ENCODE results near the gene MECP2. TPM values are rescaled to one million over a fixed set of nuclear protein-coding genes. Genes with fewer than 3 reads are reported as not detected.

Gene MECP2
- total and polyA plus RNA-seq, 2 of the 13 experiments (the other 11 are each of a cell fraction or from before 2014, with no cell fraction given): 7.9 to 18.1 TPM

DNA sequence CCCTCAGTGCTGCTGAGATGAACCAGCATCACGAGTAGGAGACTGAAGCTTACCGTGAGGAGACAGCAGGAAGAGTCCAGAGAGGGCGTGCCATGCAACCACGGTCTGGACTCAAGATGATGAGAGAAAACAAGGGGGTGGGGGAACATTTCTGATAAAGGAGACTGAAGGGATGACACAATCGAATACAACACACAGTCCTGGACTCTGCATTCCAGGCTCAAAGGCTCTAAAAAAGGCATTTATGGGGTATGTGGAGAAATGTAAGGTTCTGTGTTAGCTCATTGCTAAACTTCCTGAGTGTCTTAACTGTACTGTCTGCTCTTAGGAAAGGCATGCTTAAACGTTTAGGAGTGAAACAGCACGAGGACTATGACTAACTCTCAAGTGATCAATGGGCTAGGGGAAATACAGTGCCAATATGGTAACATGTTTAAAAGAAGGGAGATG is 57.2 kb downstream of the MECP2 start:
- CTCF ChIA-PET (ENCODE audit: low intra/inter-chr PET ratio, low total read pairs): no interaction called here

More for the DNA sequence above, 57.2 kb downstream of the MECP2 start:
- BruUV-seq (replicated peaks): no TSS peak
- H3K4me2 ChIP-seq (ENCODE audit: low read depth, low read length): no peak overlapping the region
- H4K20me1 ChIP-seq (ENCODE audit: insufficient read depth, low read length): no peaks in the 10 kb centered on the region
- peak; percentile 74 for ATAC-seq
- in situ Hi-C loops (cut with HindIII; ENCODE audit: extremely low pct_ligation_motif_present, low pct_unique_long_range_greater_than_20kb) (no loop called here), intact Hi-C loops (cut with micrococcal nuclease; ENCODE audit: unreplicated experiment) (no loop called here)
- peaks cover 8% of the 10 kb centered on the region for H3K79me2 ChIP-seq (ENCODE audit: insufficient read depth, low read length)
- peaks cover 37% of the 10 kb centered on the region for H3K4me1 ChIP-seq (ENCODE audit: insufficient read depth, low read length)
- whole genome bisulfite sequencing (ENCODE audit: low lambda C conversion rate): 25% methylated on average over 7 of the region's 7 CpGs
- no peak overlapping the region for H3K4me3 ChIP-seq (replicated peaks in 1 of 3; ENCODE audit: insufficient read depth in 1 of 3, low read depth in 2 of 3, low read length in 3 of 3)
- DNase-seq (ENCODE audit: low spot score): peak; percentile 64
- H3K27me3 ChIP-seq (ENCODE audit: control insufficient read depth in 1 of 2, insufficient read depth in 2 of 2, low read length in 2 of 2): no peaks in the 10 kb centered on the region
- FAIRE-seq: peak; percentile 67
- peaks cover 0 to 6% of the 10 kb centered on the region in 2 experiments; a peak in 1 of 5 replicates for H3K36me3 ChIP-seq (replicated peaks in 1 of 2; ENCODE audit: control insufficient read depth in 1 of 2, insufficient read depth in 2 of 2, low read length in 2 of 2)
- TF ChIP-seq CREB1 (IDR thresholded peaks at IDR 0.05) (no peak), CREB1 (CRISPR knock-in tag; IDR thresholded peaks at IDR 0.05) (0 out of 2 replicates have a peak, but pooled peaks have one; percentile 14), ZNF737 (CRISPR knock-in tag; IDR thresholded peaks at IDR 0.05; ENCODE audit: borderline replicate concordance) (no peak), SAP130 (CRISPR knock-in tag; IDR thresholded peaks at IDR 0.05; ENCODE audit: low read depth) (0 out of 2 replicates have a peak, but pooled peaks have one; percentile 28), GATAD2A (CRISPR knock-in tag; IDR thresholded peaks at IDR 0.05) (peak; percentile 23; the same call in 1 of the 2 replicates), NFE2L1 (CRISPR knock-in tag; IDR thresholded peaks at IDR 0.05; ENCODE audit: borderline replicate concordance) (no peak), TEAD3 (CRISPR knock-in tag; optimal IDR thresholded peaks at IDR 0.05; ENCODE audit: borderline replicate concordance) (peak; percentile 51), ZNF839 (CRISPR knock-in tag; IDR thresholded peaks at IDR 0.05; ENCODE audit: borderline replicate concordance) (no peak), CEBPG (CRISPR knock-in tag; IDR thresholded peaks at IDR 0.05) (0 out of 2 replicates have a peak, but pooled peaks have one; percentile 34), CEBPB (IDR thresholded peaks at IDR 0.05; ENCODE audit: borderline replicate concordance, low read depth, low read length) (peak; percentile 37; the same call in 1 of the 2 replicates), ZNF607 (CRISPR knock-in tag; IDR thresholded peaks at IDR 0.05; ENCODE audit: borderline replicate concordance) (no peak), ETV5 (CRISPR knock-in tag; IDR thresholded peaks at IDR 0.05; ENCODE audit: borderline replicate concordance) (peak; percentile 31; the same call in 1 of the 2 replicates)
- TF ChIP-seq, protein P1, sequence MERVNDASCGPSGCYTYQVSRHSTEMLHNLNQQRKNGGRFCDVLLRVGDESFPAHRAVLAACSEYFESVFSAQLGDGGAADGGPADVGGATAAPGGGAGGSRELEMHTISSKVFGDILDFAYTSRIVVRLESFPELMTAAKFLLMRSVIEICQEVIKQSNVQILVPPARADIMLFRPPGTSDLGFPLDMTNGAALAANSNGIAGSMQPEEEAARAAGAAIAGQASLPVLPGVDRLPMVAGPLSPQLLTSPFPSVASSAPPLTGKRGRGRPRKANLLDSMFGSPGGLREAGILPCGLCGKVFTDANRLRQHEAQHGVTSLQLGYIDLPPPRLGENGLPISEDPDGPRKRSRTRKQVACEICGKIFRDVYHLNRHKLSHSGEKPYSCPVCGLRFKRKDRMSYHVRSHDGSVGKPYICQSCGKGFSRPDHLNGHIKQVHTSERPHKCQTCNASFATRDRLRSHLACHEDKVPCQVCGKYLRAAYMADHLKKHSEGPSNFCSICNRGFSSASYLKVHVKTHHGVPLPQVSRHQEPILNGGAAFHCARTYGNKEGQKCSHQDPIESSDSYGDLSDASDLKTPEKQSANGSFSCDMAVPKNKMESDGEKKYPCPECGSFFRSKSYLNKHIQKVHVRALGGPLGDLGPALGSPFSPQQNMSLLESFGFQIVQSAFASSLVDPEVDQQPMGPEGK (CRISPR knock-in tag; IDR thresholded peaks at IDR 0.05): 0 out of 2 replicates have a peak, but pooled peaks have one; percentile 12
- POLR2A ChIA-PET: interaction anchor here (0.7 to 1.2 kb wide), 3 partner anchors 9 to 56 kb away, joined by 3 read pairs; no protein-coding TSS in a partner anchor
- H2AFZ ChIP-seq (ENCODE audit: low read length): no peak overlapping the region
- H3K9me3 ChIP-seq (ENCODE audit: low read length): no peaks in the 10 kb centered on the region
- peak overlapping the region; percentile 30 for H3K27ac ChIP-seq (ENCODE audit: extremely low read length, insufficient read depth, low read length)
- H3K9ac ChIP-seq (ENCODE audit: insufficient read depth, low read depth, low read length): no peak overlapping the region
